Activated naive CD8-positive, alpha-beta T cell treated with anti-CD3 and anti-CD28 coated beads for 36 hours (primary cell): Measurements from ENCODE around the gene NCOA6. TPM values are rescaled to one million over a fixed set of nuclear protein-coding genes. Genes with fewer than 3 reads are reported as not detected.
A peak's percentile ranks its signal among the peaks of the same experiment; 100 is the strongest.

Experiments
- DNase-seq: peaks from one replicate; pipeline ENCODE4 v3.0.0; 2021
- H3K27ac Mint-ChIP-seq: one replicate; pipeline ENCODE4 v1.8.0; 2022; ENCODE audit warnings: mild to moderate bottlenecking, moderate library complexity, mixed read lengths
- H3K27me3 Mint-ChIP-seq: one replicate; pipeline ENCODE4 v1.8.0; 2022; ENCODE audit warnings: mild to moderate bottlenecking, mixed read lengths
- H3K36me3 Mint-ChIP-seq: one replicate; pipeline ENCODE4 v1.8.0; 2021; ENCODE audit warnings: mild to moderate bottlenecking, mixed read lengths
- H3K4me1 Mint-ChIP-seq: one replicate; pipeline ENCODE4 v1.8.0; 2021; ENCODE audit warnings: mixed read lengths
- H3K4me3 Mint-ChIP-seq: one replicate; pipeline ENCODE4 v1.8.0; 2022; ENCODE audit warnings: mild to moderate bottlenecking, moderate library complexity, mixed read lengths
- H3K9me3 Mint-ChIP-seq: one replicate; pipeline ENCODE4 v1.8.0; 2022; ENCODE audit warnings: mixed read lengths
- total RNA-seq, 2 experiments: library from RNA; stranded (reverse); gene quantifications; one replicate each; pipeline ENCODE4 v1.2.3, GENCODE V29; 2021

NCOA6 gene
- total RNA-seq, 2 experiments from 2014 or later = 17.3 to 19.5 TPM

GRCh38 chr20:34691838-34692237, 133.6 kb downstream of the NCOA6 start:
- Mint-ChIP-seq H3K4me3 (no peak overlapping the region), H3K4me1 (no peaks in the 10 kb centered on the region), H3K36me3 (no peaks in the 10 kb centered on the region), H3K9me3 (no peaks in the 10 kb centered on the region), H3K27me3 (no peaks in the 10 kb centered on the region), H3K27ac (no peak overlapping the region)
- DNase-seq = no peak

DNA sequence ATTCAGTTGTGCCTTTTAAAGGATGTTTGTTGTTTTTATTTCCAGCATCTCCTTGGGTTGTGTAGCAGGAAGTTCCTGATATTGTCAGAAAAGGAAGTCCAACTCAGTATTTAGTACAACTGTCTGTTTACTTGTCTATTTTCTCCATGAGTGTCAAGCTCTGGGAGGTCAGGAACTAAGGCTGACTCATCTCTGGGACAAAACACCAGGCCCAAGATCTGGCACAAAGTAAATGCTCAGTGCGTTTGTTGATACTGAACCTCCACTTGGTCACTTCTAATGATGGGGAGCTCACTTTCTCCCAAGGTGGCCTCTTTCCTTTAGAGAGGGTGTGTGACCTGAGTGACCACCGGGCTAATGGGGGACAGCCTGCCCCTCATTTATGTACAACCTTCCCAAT, 136.0 kb downstream of the NCOA6 start:
- H3K27me3 Mint-ChIP-seq = no peaks in the 10 kb centered on the region

DNA sequence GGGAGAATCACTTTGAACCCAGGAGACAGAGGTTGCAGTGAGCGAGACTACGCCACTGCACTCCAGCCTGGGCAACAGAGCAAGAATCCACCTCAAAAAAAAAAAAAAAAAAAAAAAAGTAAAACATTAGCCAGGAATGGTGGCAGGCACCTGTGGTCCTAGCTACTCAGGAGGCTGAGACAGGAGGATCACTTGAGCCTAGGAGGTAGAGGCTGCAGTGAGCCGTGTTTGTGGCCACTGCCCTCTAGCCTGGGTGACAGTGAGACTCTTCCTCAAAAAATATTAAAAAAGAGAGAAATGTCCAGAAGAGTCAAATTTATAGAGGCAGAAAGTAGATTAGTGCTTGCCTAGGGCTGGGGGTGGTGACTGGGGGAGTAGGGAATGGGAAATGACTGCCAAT, 141.8 kb downstream of the NCOA6 start:
- no peaks in the 10 kb centered on the region for H3K27me3 Mint-ChIP-seq
- no peak for DNase-seq
- H3K4me1 Mint-ChIP-seq = peaks cover 7% of the 10 kb centered on the region

More for the DNA sequence above, 136.0 kb downstream of the NCOA6 start:
- H3K27ac Mint-ChIP-seq = no peak overlapping the region
- H3K36me3 Mint-ChIP-seq = no peaks in the 10 kb centered on the region
- no peak overlapping the region for H3K4me3 Mint-ChIP-seq
- H3K9me3 Mint-ChIP-seq = no peaks in the 10 kb centered on the region
- no peaks in the 10 kb centered on the region for H3K4me1 Mint-ChIP-seq
- no peak for DNase-seq

GRCh38 chr20:34680586-34681175, 144.8 kb downstream of the NCOA6 start:
- Mint-ChIP-seq H3K27me3 (no peaks in the 10 kb centered on the region), H3K4me1 (peaks cover 15% of the 10 kb centered on the region)

More for the DNA sequence above, 141.8 kb downstream of the NCOA6 start:
- H3K36me3 Mint-ChIP-seq = no peaks in the 10 kb centered on the region
- no peaks in the 10 kb centered on the region for H3K9me3 Mint-ChIP-seq
- H3K27ac Mint-ChIP-seq = no peak overlapping the region
- no peak overlapping the region for H3K4me3 Mint-ChIP-seq

GRCh38 chr20:34676642-34677373, 148.6 kb downstream of the NCOA6 start, which contains the start of gene PIGU:
PIGU (minus strand) TSS chr20:34677092; CDS start chr20:34677085, 7 bp downstream.
- peaks cover 26% of the 10 kb centered on the region for H3K4me1 Mint-ChIP-seq

More at GRCh38 chr20:34680586-34681175, 144.8 kb downstream of the NCOA6 start:
- DNase-seq = no peak
- H3K27ac Mint-ChIP-seq = no peak overlapping the region
- H3K9me3 Mint-ChIP-seq = no peaks in the 10 kb centered on the region
- no peak overlapping the region for H3K4me3 Mint-ChIP-seq
- H3K36me3 Mint-ChIP-seq = no peaks in the 10 kb centered on the region

DNA sequence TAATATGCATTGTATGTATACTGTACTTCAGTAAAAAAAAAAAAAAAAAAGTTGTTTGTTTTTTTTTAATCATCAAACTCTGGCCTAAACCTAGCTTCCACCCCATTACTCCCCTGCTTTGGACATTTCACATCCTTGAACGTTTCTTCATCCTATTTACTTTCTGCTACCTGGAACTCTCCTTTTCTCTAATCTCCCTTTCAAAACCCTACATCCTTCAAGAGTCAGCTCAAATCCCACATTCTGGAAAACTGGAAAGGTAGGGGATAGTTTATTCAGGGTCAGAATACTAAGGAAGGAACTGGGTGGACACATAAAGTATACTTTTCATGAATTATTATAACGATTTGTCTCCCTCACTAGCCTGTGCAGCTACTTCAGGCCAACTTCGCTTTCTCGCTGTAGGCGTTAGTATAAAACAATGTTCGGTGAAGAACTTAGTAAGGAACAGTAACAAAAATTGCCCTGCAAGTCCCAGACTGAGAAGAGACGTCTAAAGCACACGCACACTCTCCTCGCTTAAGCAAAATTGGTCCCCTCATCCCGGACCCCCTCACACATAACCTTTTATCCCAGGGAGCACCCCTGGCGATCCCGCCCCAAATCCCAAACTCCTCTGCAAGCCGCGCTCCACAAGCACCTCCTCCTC, 149.3 kb downstream of the NCOA6 start:
- H3K36me3 Mint-ChIP-seq = peaks cover 5% of the 10 kb centered on the region
- H3K27ac Mint-ChIP-seq = peak overlapping the region; percentile 98
- no peaks in the 10 kb centered on the region for H3K27me3 Mint-ChIP-seq
- peak overlapping the region; percentile 96 for H3K4me3 Mint-ChIP-seq
- no peaks in the 10 kb centered on the region for H3K9me3 Mint-ChIP-seq
- H3K4me1 Mint-ChIP-seq = peaks cover 26% of the 10 kb centered on the region
- no peak for DNase-seq

More at GRCh38 chr20:34676642-34677373, 148.6 kb downstream of the NCOA6 start, which contains the start of gene PIGU:
- Mint-ChIP-seq H3K9me3 (no peaks in the 10 kb centered on the region), H3K27me3 (no peaks in the 10 kb centered on the region), H3K4me3 (peak within 1 kb of the TSS; percentile 96), H3K36me3 (peaks cover 5% of the 10 kb centered on the region), H3K27ac (peak within 1 kb of the TSS; percentile 98)
- peak; percentile 98 for DNase-seq

DNA sequence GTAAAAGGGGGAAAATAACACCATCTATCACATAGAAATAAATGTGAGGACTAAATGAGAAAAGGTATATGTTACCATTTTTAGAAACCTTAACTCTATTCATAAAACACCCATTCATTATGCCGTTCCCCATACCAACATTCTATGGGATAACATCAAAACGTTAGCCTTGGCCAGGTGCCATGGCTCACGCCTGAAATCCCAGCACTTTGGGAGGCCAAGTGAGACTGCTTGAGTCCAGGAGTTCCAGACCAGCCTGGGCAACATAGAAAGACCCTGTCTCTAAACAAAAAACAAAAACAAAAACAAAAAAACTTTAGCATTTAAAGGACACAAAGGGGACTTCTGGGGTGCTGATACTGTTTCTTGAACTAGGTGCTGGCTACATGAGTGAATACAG, 149.9 kb downstream of the NCOA6 start:
- DNase-seq = no peak
- peak overlapping the region; percentile 96 for H3K4me3 Mint-ChIP-seq
- no peak overlapping the region for H3K27ac Mint-ChIP-seq
- no peaks in the 10 kb centered on the region for H3K27me3 Mint-ChIP-seq
- peaks cover 21% of the 10 kb centered on the region for H3K4me1 Mint-ChIP-seq
- H3K36me3 Mint-ChIP-seq = peaks cover 8% of the 10 kb centered on the region
- no peaks in the 10 kb centered on the region for H3K9me3 Mint-ChIP-seq

DNA sequence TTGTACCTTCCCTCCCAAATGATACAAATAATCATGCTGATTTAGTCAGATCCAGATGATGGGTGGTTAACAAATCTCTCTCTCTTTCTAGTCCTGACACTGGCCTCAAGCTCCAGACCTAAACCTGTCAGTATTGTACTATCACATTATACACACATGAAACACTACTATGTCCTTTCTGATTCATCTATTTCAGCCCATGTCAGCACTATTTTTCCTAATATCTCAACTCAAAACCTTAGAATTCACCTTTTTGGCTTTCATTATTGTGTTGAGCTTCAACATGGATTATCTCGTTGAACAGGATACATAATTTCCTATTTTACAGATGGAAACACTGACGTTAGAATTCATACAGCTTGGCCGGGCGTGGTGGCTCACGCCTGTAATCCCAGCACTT, 152.0 kb downstream of the NCOA6 start:
- Mint-ChIP-seq H3K27ac (no peak overlapping the region), H3K4me1 (peaks cover 18% of the 10 kb centered on the region), H3K27me3 (no peaks in the 10 kb centered on the region), H3K4me3 (no peak overlapping the region), H3K36me3 (peaks cover 15% of the 10 kb centered on the region), H3K9me3 (no peaks in the 10 kb centered on the region)
- DNase-seq = no peak

GRCh38 chr20:34669094-34669493, 156.4 kb downstream of the NCOA6 start:
- Mint-ChIP-seq H3K36me3 (peaks cover 15% of the 10 kb centered on the region), H3K4me1 (peaks cover 2% of the 10 kb centered on the region), H3K4me3 (no peak overlapping the region), H3K27ac (no peak overlapping the region), H3K9me3 (no peaks in the 10 kb centered on the region), H3K27me3 (no peaks in the 10 kb centered on the region)
- DNase-seq = no peak

Other genes starting within 250 kb of the NCOA6 start
- gene PIGU, start 148.6 kb downstream of the NCOA6 start, total RNA-seq = 10 to 100 TPM; 18.7 to 19.3 TPM
- 1 to 10 TPM; 2.6 to 2.9 TPM for gene TP53INP2, start 121.3 kb downstream of the NCOA6 start, total RNA-seq
- gene GGT7, start 47.2 kb upstream of the NCOA6 start, total RNA-seq = 10 to 100 TPM; 10.5 to 10.9 TPM
- 10 to 100 TPM in 1 of 2 experiments, 1 to 10 TPM in 1; 8.7 to 11.0 TPM for gene ACSS2, start 51.0 kb upstream of the NCOA6 start, total RNA-seq
- 10 to 100 TPM; 48.0 to 50.3 TPM for gene GSS, start 130.2 kb upstream of the NCOA6 start, total RNA-seq
- gene MYH7B, start 130.2 kb upstream of the NCOA6 start, total RNA-seq = under 1 TPM; 0.30 to 0.33 TPM